Stimulated activated CD4-positive, alpha-beta T cell treated with anti-CD3 and anti-CD28 coated beads, Interleukin-15, amount 100 ng/mL, for 48 hours (primary cell): ENCODE results near the gene KCNIP1.

Source experiments
- DNase-seq, 2 donors: peaks; one replicate each; pipeline ENCODE4 v3.0.0-alpha.2; 2020; ENCODE audit warnings: low read depth in 2 of 2

Gene KCNIP1

DNA sequence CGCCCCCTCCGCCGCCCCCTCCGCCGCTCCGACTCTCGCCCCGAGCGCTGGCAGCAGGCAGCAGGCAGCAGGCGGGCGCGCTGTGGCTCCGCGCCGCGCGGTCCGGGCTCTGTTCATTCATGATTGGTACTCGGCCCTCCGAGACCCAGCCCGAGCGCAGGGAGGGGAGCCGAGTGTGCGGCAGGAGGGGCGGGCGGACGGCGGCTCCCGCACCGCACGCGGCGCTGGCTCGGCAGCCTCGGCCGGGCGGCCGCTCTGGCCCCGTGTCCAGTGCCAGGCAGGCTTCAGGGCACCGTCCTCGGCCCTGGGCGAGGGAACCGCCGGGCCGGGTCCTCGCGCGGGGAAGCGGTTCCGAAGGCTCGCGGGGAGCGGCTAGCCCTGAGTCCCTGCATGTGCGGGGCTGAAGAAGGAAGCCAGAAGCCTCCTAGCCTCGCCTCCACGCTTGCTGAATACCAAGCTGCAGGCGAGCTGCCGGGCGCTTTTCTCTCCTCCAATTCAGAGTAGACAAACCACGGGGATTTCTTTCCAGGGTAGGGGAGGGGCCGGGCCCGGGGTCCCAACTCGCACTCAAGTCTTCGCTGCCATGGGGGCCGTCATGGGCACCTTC lies at the start of gene KCNIP1:
Gene KCNIP1 (plus strand): TSS at position 31 of the 607 bp plus-strand sequence.
- DNase-seq, result no peak

DNA sequence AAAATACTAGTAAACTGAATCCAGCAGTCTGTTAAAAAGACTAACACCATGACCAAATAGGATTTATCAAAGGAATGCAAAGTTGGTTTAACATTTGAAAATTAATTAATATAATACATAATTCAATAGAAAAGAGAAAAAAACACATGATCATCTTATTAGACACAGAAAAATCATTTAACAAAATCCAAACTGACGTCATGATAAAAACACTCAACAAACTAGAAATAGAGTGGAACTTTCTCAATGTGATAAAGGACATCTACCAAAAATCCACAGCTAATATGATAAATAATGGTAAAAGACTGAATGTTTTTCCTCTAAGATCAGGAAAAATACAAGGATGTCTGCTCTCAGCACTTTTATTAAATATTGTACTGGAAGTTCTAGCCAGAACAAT lies 40.4 kb upstream of the KCNIP1 start:
- no peak for DNase-seq

DNA sequence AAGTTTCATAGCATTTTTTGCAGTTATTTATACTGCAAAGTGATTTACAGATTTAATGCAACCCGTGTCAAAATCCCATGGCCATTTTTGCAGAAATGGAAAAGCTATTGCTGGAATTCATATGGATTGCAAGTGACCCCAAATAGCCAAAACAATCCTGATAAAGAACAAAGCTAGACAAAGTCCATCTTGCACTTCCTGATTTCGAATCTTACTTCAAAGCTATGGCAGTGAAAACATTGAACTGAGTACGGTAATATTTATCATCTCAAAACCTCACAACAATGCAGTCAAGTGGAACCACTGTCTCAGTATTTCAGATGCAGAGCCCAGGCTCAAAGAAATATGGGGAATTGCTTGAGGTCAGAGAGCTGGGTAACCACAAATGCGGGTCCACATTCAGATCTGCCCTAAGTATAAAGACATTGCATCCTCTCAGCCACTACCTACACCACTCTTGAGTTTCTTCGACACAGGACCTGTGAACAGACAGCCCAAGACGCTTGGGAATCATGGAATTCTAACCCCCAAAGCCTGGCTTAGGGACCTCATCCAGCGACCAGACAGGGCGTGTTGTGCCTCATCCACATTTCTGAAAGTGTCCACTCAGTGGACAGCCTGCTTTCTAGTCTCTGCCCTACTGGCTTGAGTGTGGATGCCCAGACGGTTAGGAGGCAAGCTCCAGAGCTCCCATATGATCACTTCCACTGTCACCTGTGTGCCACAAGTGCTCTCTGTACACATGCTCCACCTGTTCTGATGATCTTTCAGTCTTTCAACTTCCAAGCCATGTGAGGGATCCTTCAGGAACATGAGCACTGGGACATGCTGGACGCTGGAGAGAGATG lies 39.3 kb upstream of the KCNIP1 start:
- no peak for DNase-seq

DNA sequence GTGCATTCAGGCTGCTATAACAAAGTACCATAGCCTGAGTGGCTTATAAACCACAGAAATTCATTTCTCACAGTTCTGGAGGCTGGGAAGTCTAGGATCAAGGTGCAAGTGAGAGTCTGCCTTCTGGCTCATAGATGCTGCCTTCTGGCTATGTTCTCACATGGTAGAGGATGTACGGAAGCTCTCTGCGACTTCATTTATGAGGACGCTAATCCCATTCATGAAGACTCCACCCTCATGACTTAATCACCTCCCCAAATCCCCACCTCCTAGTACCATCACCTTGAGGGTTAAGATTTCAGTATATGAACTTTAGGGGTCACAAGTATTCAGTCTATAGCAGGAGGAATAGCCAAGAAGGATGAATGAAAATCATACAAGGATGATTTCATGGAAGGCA lies 37.3 kb upstream of the KCNIP1 start:
- no peak for DNase-seq

DNA sequence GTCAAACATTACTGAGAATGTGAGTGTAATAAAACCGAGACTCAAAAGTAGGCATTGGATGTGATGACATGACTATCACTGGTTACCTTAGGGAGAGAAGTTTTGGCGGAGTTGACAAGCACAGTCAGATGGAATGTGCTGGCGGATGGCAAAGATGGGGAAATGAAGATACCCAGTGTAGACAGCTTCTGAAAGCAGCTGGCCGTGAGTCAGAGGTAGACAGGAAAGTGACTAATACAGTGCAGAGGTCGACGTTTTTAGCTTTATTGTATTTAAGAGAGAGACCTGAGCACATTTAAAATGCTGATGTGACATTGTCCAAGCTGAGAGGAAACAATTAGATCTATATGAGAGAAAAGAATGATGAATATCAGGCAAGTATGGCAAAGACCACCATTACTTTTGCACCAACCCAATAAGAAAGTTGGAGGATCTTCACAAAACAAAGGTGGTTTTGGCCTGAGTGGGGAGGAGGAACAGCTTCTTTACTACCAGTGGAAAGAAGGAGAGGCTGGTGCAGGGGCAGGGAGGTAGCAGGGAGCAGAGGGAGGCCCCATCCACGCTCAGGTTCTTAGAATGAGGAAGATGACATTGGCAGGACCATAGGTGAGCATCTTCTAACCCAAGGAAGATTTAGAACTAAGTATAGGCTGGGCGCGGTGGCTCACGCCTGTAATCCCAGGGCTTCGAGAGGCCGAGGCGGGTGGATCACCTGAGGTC lies 36.7 kb upstream of the KCNIP1 start:
- DNase-seq, result peak; percentile 50 to 60

DNA sequence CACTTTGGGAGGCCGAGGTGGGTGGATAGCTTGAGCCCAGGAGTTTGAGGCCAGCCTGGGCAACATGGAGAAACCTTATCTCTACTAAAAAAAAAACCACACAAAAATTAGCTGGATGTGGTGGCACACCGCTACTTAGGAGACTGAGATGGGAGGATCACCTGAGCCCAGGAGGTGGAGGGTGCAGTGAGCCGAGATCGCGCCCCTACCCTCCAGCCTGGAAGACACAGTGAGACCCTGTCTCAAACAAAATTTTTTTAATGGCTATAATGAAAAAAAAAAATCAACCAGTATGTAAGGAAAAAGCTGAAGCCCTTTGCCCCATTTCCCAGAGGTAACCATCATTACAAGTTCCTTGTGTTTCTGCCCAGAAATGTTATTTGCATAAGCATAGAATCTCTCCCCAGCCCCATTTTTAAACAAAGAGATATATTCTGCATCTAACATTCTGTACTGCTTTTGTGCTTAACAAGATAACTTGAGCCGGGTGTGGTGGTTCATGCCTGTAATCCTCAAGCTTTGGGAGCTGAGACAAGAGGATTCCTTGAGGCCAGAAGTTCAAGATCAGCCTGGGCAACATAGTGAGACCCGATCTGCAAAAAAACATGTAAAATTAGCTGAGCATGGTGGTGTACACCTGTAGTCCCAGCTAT lies 35.1 kb upstream of the KCNIP1 start:
- DNase-seq, result no peak

DNA sequence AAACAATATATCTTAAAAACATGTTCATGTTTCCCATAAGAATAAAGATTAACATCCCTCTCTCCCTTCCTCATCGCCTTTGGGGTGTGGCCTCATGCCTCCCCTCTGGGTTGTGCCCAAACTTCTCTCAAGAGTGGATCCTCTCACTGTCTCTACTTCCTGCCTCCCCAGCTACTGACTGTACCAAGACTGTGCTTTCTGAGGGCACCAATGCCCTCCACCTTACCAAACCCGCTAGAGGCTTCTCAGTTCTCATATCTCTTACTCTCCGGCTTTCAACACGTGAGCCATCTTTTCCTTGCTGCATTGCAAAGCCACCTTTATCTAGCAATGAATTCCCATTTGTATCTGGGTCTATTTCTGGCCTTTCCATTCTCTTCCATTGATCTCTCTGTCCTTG lies 34.4 kb upstream of the KCNIP1 start:
- DNase-seq, result no peak

DNA sequence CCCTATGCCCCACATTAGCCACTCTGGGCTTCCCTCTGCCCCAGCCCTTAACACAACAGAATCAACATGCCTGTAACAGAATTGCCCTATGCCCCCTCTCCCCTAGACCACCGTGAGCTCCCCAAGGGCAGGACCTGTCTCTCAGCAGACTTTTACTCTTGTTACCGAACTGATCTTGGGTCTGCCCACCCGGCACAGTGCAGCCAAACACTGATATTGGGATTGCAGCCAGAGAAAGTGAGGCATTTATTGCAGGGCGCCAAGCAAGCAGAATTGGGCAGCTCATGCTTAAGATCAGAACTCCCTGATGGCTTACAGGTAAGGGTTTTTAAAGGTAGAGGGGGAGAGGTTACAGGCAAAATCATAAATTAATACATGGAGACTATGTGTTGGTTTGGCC lies 33.5 kb upstream of the KCNIP1 start:
- DNase-seq, result no peak

DNA sequence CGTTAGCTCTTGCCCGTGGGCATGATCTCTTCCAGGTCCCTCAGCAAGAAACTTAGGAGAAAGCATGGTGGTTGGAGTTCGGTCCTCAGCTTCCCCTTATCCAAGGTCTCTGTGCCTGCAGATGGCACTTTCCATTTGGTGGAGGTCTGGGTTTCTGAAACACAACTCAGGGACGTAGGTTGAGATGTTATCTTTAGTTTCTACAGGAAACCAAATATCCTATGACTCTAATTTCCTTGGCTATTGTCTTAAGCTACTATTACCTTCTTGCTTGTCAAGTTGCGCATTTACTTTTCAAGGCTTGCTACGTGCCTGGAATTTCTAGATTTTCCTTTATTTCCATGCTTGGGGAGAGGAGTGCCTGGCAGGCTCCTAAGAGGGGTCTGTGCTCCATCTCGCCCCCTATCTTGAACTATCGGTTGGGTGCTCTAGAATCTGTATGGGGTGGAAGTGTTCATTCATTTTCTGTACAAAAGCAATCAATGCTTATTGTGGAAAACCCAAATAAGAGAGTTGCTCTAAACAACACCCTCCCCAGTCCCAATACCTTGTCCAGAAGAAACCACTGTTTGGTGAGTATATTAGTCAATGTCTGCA lies 32.9 kb upstream of the KCNIP1 start:
- DNase-seq, result no peak

DNA sequence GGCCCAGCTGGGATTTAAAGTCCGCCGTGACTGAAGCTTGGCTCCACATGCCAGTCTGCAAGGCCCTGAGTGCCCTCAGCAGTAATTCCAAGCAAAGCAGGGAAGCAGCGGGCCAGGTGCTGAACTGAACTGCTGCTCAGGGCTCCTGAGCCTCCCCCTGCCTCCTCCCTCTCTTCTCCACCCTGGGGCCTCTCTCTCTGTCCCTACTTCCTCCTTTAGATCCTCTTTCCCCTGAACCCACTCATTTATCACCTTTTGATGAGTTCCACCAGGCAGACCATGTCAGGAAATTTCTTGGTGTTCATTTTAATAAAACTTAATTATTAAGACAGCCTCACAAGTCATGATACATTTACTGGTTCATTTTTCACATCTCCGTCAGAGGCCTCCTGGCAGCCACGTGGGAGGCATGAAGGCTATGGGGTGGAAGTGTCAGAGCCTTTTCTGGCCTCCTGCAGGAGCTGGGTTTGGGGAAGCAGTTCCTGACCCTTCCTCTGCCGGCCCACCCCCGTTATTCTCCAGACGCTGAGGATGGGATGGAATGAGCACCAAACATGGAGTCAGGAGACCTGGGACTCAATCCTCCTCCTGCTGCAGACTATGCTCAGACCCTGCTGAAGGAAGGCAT lies 32.2 kb upstream of the KCNIP1 start:
- no peak for DNase-seq

DNA sequence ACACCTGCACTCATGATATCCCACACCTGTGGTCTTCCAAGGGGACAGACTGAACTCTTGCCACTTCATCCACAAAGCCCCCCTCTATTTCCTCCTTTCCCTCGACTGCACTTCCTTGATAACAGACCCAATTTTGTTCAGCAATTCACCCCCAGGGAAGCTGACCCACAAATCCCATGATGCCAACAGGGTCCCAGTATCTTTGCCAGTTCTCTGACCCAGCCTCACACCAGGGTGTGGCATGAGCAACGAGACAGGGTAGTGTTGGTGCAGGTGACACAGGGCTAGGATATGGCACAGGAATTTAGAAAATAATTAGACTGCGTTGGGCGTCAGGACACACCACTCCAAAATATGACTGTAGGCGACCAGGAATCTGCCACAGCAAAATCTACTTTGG lies 30.2 kb upstream of the KCNIP1 start:
- DNase-seq, result no peak

DNA sequence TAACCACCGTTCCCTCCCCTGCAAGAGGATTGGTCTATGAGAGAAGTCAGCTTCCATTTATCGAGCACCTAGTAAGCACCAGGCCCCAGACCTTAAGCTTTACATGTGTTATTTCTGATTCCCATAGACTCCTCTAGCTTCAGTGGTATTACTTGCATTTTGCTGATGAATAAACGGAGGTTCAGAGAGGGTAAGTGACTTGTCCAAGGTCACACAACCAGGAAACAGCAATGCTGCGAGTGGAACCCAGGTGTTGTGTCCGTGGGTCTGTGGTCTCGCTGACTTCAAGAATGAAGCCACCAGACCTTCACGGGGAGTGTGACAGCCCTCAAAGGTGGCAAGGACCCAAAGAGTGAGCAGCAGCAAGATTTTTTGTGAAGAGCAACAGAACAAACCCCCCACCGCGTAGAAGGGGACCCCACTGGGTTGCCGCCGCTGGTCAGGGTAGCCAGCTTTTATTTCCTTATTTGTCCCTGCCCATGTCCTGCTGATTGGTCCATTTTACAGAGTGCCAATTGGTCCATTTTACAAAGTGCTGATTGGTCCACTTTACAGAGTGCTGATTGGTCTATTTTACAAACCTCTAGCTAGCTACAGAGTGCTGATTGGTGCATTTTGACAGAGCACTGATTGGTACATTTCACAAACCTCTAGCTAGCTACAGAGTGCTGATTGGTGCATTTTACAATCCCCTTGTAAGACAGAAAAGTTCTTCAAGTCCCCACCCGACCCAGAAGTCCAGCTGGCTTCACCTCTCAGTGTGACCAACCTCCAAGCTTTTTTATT lies 29.1 kb upstream of the KCNIP1 start:
- DNase-seq, result no peak

DNA sequence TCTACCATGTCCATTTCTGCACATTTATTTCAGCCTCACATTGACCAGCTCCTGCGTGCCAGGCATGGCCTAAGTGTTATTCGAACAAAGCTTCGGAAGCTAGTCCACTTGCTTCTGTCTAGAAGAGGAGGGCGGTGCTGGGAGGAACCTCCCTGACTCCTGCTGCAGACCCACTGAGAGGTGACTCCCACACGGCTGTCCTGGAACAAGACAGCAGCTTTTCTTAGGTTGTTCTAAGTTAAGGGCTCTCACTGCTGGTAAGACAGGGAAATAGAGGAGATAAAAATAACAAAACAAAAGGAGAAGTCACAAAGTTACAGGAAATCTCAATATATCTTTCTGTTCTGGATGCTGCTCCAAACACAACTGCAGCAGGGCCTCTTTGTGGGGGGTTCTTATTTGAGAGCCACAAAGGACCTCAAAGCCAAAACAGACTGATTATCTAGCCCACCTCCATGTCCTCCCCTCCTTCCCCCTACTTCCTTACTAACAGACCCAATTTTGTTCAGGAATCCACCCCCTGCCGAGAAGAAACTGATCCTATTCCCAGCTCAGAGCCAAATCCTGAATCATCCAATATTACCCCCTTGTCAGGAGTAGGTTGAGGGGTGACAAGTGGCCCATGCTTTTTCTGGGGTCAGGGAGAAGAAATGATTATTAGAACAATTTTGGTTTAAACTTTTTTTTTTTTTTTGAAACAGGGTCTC lies 28.4 kb upstream of the KCNIP1 start:
- DNase-seq, result no peak

DNA sequence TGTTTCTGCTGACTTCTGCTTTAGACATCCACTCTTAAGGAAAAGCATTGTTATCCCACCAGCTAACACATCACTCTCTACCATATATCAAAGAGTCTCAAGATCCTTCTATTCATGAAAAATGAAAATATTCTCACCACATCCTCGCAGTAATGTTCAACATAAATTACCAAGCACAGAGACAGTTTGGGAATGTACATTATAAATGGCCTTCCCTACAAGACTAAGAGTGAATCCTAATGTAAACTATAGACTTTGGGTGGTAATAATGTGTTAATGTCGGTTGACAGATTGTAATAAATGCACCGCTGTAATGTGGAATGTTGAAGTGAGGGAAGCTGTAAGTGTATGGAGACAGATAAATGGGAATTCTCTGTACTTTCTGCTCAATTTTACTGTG lies 27.1 kb upstream of the KCNIP1 start:
- no peak for DNase-seq

DNA sequence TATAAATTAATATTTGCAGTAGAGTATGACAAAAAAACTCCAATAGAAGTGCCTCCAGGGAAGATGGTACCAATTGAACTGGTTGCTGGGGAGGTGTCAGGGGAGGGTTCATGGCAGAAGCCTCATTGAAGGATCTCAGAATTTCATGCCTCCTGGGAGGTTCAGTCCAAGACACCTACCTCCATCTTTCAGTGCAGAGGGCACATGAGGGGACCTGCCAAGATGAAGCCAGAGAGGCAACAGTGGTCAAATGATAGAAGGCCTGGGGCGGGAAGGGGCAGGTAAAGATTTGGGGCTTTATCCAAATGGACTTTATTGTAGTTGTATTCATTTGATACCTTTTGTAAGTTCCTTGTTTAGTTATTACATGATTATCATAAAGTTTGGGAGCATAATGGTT lies 25.9 kb upstream of the KCNIP1 start:
- DNase-seq, result no peak

DNA sequence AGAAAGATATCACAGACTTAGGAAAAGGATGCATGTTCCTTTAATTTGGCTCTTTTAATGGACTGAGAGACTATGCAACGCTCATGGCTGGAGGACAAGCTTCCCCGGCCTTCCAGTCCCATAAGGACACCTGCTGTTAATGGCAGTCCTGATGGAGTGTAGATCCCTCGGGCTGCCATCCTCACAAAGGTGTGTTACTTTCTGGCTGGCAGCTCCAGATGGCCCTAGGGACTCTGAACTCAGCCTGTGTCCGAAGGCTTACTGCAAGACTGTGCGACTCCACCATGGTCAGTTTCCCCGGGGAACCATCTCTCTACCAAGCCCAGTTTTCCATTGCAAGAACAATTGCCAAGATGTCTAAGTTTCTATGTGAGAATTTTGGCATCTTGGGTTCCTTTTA lies 25.5 kb upstream of the KCNIP1 start:
- DNase-seq, result no peak

DNA sequence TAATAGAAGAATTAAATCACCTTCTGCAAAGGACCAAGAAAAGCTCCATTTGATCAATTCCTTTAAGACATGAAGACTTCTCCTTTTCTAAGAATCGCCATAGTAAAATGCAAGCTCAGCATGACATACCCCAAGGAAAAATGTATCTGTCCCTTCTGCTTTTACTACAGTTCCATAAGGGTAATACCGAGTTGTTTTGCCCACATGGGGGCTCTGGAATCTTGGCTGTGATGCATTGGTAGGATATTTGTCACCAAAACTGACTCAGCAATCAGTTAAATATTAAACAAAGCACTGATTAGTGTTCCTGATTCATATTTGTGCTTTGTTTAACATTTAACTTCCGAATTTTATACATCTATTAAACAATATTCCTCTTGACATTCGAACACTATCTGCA lies 24.3 kb upstream of the KCNIP1 start:
- no peak for DNase-seq

DNA sequence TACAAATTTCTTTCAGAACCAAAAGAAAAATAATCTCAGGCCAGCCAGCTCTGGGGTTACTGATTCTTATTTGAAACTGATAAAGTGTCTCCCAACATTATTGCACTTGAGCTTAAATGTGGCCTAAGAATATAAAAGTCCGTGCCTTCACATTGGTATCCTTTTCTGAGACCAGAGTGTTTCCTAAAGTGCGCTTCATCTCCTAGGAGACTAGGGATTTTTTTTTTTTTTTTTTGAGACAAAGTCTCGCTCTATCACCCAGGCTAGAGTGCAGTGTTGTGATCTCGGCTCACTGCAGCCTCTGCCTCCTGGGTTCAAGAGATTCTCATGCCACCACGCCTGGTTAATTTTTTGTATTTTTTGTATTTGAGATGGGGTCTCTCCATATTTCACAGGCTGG lies 23.6 kb upstream of the KCNIP1 start:
- no peak for DNase-seq

DNA sequence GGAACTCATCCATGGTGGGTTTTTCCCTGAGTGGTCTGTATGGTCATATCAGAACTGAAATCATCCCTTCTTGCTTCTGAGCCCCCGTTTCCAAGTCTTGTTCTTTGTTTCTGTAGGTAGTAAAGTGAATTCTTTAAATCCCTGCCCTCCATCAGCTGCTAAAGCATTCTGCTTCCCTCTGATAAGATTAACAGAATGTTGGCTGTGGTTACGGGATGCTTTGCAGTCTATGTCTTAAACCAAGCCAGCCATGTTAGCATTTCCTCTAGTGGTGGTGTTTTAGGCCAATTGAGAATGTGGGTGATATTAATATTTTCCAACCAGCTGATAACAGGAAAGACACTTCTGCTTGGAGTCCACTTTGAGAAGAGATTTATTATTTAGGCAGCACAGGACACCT lies 22.0 kb upstream of the KCNIP1 start:
- DNase-seq, result no peak

DNA sequence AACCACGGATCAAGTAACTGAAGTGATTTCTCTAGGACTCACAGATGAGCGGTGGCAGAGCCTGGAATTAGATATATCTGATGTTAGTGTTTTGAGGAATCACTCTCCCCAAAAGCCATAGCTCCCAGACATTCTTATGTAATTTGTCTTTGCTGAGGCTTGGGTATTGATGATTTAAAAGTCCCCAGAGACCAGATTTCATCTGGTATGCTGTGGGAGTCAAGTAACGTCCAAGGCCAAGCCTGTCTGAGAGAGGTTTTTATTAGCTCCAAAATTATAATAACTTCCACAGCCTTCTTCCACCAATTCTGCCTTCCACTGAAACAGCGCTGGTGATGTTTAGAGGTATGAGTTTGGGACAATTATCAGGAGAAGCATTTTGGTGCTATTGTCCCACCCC lies 21.3 kb upstream of the KCNIP1 start:
- DNase-seq, result no peak
